AG09309 (cell line): ENCODE results near the gene TOM1L1.

Source experiments
- DNase-seq: peaks from one replicate; pipeline ENCODE4 v3.0.0-alpha.2; 2010; ENCODE audit warnings: low read depth
- H3K4me3 ChIP-seq: 2 replicates; pipeline ENCODE4 v1.5.1; 2011; ENCODE audit warnings: mild to moderate bottlenecking, low read depth, low read length, moderate library complexity; ENCODE audit not compliant: control insufficient read depth
- TF ChIP-seq, protein P1 (sequence below): IDR thresholded peaks from 2 replicates; pipeline ENCODE4 v1.5.1; 2011; ENCODE audit warnings: mild to moderate bottlenecking, low read depth, low read length, inconsistent platforms; ENCODE audit not compliant: insufficient read depth, control insufficient read depth; ENCODE audit errors: missing control alignments

The TOM1L1 gene

GRCh38 chr17:54951286-54951685 is 50.6 kb downstream of the TOM1L1 start:
- no peak for DNase-seq
- no peak overlapping the region for H3K4me3 ChIP-seq
- TF ChIP-seq, protein P1, sequence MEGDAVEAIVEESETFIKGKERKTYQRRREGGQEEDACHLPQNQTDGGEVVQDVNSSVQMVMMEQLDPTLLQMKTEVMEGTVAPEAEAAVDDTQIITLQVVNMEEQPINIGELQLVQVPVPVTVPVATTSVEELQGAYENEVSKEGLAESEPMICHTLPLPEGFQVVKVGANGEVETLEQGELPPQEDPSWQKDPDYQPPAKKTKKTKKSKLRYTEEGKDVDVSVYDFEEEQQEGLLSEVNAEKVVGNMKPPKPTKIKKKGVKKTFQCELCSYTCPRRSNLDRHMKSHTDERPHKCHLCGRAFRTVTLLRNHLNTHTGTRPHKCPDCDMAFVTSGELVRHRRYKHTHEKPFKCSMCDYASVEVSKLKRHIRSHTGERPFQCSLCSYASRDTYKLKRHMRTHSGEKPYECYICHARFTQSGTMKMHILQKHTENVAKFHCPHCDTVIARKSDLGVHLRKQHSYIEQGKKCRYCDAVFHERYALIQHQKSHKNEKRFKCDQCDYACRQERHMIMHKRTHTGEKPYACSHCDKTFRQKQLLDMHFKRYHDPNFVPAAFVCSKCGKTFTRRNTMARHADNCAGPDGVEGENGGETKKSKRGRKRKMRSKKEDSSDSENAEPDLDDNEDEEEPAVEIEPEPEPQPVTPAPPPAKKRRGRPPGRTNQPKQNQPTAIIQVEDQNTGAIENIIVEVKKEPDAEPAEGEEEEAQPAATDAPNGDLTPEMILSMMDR = no peak

DNA sequence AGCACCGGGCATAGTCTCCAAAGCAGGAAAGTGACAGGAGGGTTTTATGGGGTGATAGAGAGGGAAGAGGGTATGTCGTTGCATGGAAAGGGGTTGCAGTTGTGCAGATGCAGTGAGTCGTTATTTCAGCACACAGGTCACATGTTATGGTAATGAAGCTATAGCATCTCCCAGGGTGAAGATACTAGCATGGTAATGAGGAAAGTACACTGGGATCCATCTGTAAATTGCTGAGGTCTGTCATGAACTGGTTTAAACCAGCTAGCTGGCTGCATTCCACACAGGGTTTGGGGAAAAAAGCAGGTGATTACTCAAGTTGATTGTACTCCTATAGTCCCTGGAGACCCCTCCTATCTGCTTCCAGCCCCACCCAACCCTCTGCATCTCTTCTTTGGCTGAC is 56.1 kb downstream of the TOM1L1 start:
- TF ChIP-seq, protein P1 = no peak
- no peak overlapping the region for H3K4me3 ChIP-seq
- no peak for DNase-seq

- TF ChIP-seq, protein P1 = no peak
- H3K4me3 ChIP-seq = peak overlapping the region; percentile 99
- DNase-seq = no peak
Observed at GRCh38 chr17:54967621-54968261, 67.1 kb downstream of the TOM1L1 start.

- H3K4me3 ChIP-seq = peak within 1 kb of the TSS; percentile 99
- TF ChIP-seq, protein P1 = peak; percentile 47
- DNase-seq = peak; percentile 84
Observed at GRCh38 chr17:54968262-54968987, 67.8 kb downstream of the TOM1L1 start, which contains the start of the genes COX11 and STXBP4. COX11 (minus strand) TSS chr17:54968654; CDS start chr17:54968646, 8 bp downstream. STXBP4 (plus strand) TSS chr17:54968765; CDS start chr17:54986220, 17,455 bp downstream.

GRCh38 chr17:54968988-54969332 is 68.3 kb downstream of the TOM1L1 start:
- peak overlapping the region; percentile 99 for H3K4me3 ChIP-seq
- TF ChIP-seq, protein P1 = no peak
- no peak for DNase-seq

- peak overlapping the region; percentile 99 for H3K4me3 ChIP-seq
- TF ChIP-seq, protein P1 = no peak
- no peak for DNase-seq
Observed at GRCh38 chr17:54969658-54970572, 69.3 kb downstream of the TOM1L1 start.
